K562 (cell line): ENCODE results near the gene TTYH2. TPM values are rescaled to one million over a fixed set of nuclear protein-coding genes. Genes with fewer than 3 reads are reported as not detected.

Source experiments
- ATAC-seq: fragments of 200-7000 bp; cut with Tn5 transposase; 3 replicates; pipeline ENCODE4 v1.9.1; 2020; ENCODE audit warnings: moderate library complexity
- BruUV-seq: library from RNA; stranded (reverse); fragments of 400-500 nt; replicated peaks from 2 replicates; lab custom pipeline; 2021; lab: Mats Ljungman, UMichigan
- CTCF ChIA-PET: fragments of 300-600 bp; formaldehyde crosslinking; extraction: SDS; loops from one replicate; lab custom pipeline; 2021; ENCODE audit warnings: low intra/inter-chr PET ratio; lab: Yijun Ruan, JAX
- POLR2A ChIA-PET: fragments of 300-600, 350-650 bp; sonication (Branson Sonifier 250); formaldehyde crosslinking; extraction: SDS; loops from one replicate; lab custom pipeline; 2021; ENCODE audit warnings: antibody characterized with exemption, inconsistent platforms; lab: Yijun Ruan, JAX
- DNase-seq, 4 experiments: peaks; one replicate each; pipeline versions ENCODE4 v3.0.0 to v3.0.0-alpha.2; 2011 to 2018; ENCODE audit warnings: low spot score in 3 of 4, mixed read lengths in 3 of 4; ENCODE audit errors: extremely low read depth in 1 of 4
- FAIRE-seq: peaks from 2 replicates; lab custom pipeline; 2011; peaks lifted over from hg19 to GRCh38; lab: Jason Lieb, UNC
- H2AFZ ChIP-seq: 2 replicates; pipeline ENCODE4 v1.6.0; 2011; ENCODE audit warnings: low read depth, low read length, control low read depth, inconsistent platforms
- H3K27ac ChIP-seq: fragments of 200-600 bp; 3 replicates; pipeline ENCODE4 v1.8.0; 2011; ENCODE audit warnings: low read depth, mild to moderate bottlenecking, control low read depth, inconsistent platforms, low read length, moderate library complexity, mixed read lengths; ENCODE audit errors: extremely low read depth
- H3K27me3 ChIP-seq, 2 experiments: fragments of 300-600 bp in 1 of 2; 2 replicates in 1 of 2; 3 replicates in 1 of 2; pipeline versions ENCODE4 v1.6.0 to v1.8.0; 2011; ENCODE audit warnings: inconsistent platforms in 2 of 2, low read length in 2 of 2, mild to moderate bottlenecking in 1 of 2, mixed read lengths in 1 of 2, moderate library complexity in 1 of 2; ENCODE audit not compliant: control insufficient read depth in 2 of 2, insufficient read depth in 2 of 2
- H3K36me3 ChIP-seq: fragments of 300-600 bp; 3 replicates; pipeline ENCODE4 v1.8.0; 2011; ENCODE audit warnings: mild to moderate bottlenecking, low read length, inconsistent platforms; ENCODE audit not compliant: control insufficient read depth, insufficient read depth
- H3K4me1 ChIP-seq, 2 experiments: fragments of 200-600 bp in 1 of 2; replicated peaks in 1 of 2; 2 replicates in 1 of 2; 3 replicates in 1 of 2; pipeline versions ENCODE4 v1.5.1 to v1.8.0; 2011; ENCODE audit warnings: inconsistent platforms in 2 of 2, low read length in 2 of 2, mild to moderate bottlenecking in 1 of 2, mixed read lengths in 1 of 2, moderate library complexity in 1 of 2; ENCODE audit not compliant: control insufficient read depth in 2 of 2, insufficient read depth in 2 of 2
- H3K4me2 ChIP-seq: 2 replicates; pipeline ENCODE4 v1.6.1; 2011; ENCODE audit warnings: low read length, control low read depth, inconsistent platforms, mixed read lengths; ENCODE audit not compliant: insufficient read depth
- H3K4me3 ChIP-seq: fragments of 200-600 bp; sonication (generic), shearing (Covaris generic); 2 replicates; pipeline ENCODE4 v1.5.1; 2016; ENCODE audit warnings: control low read depth, inconsistent platforms
- H3K79me2 ChIP-seq: fragments of 200-600 bp; 3 replicates; pipeline ENCODE4 v1.8.0; 2011; ENCODE audit warnings: low read length, inconsistent platforms; ENCODE audit not compliant: control insufficient read depth, insufficient read depth
- H3K9ac ChIP-seq, 2 experiments: 2 replicates each; pipeline versions ENCODE4 v1.6.0 to v1.6.1; 2011; ENCODE audit warnings: low read depth in 2 of 2, low read length in 2 of 2, control low read depth in 1 of 2, inconsistent platforms in 1 of 2, mild to moderate bottlenecking in 1 of 2, mixed read lengths in 1 of 2; ENCODE audit not compliant: insufficient read depth in 1 of 2
- H3K9me1 ChIP-seq: one replicate; pipeline ENCODE4 v1.6.0; 2011; ENCODE audit warnings: inconsistent platforms, mild to moderate bottlenecking, low read length, moderate library complexity; ENCODE audit not compliant: control insufficient read depth, insufficient read depth
- H3K9me3 ChIP-seq: replicated peaks from 2 replicates; pipeline ENCODE4 v1.5.1; 2011; ENCODE audit warnings: low read depth, low read length, inconsistent platforms; ENCODE audit not compliant: control insufficient read depth, insufficient read depth
- H4K20me1 ChIP-seq: replicated peaks from 2 replicates; pipeline ENCODE4 v1.6.1; 2011; ENCODE audit warnings: low read length, inconsistent platforms, mixed read lengths; ENCODE audit not compliant: control insufficient read depth, insufficient read depth
- EWSR1 ChIP-seq: fragments of 450-650 bp; IDR thresholded peaks from 2 replicates; pipeline ENCODE4 v1.6.1; 2018; ENCODE audit warnings: borderline replicate concordance, mild to moderate bottlenecking, low read depth, moderate library complexity; ENCODE audit not compliant: partially characterized antibody
- HDAC3 ChIP-seq: fragments of 450-650 bp; IDR thresholded peaks from 2 replicates; pipeline ENCODE4 v1.6.1; 2018; ENCODE audit warnings: borderline replicate concordance, mild to moderate bottlenecking, moderate library complexity; ENCODE audit not compliant: partially characterized antibody
- POLR2AphosphoS5 ChIP-seq: IDR thresholded peaks from 2 replicates; pipeline ENCODE4 v1.6.1; 2011; ENCODE audit warnings: mild to moderate bottlenecking, low read depth, low read length, moderate library complexity; ENCODE audit not compliant: control insufficient read depth, insufficient read depth
- PTRF ChIP-seq: fragments of 450-650 bp; IDR thresholded peaks from 2 replicates; pipeline ENCODE4 v1.6.1; 2016; ENCODE audit warnings: mild to moderate bottlenecking, missing genetic modification characterization, missing compliant biosample characterization
- SIX5 ChIP-seq, 2 experiments: IDR thresholded peaks; 2 replicates each; pipeline ENCODE4 v1.6.1; 2011; ENCODE audit warnings: low read length in 2 of 2, borderline replicate concordance in 1 of 2, low read depth in 1 of 2, mild to moderate bottlenecking in 1 of 2, moderate library complexity in 1 of 2; ENCODE audit not compliant: insufficient read depth in 1 of 2
- SNIP1 ChIP-seq: fragments of 450-650 bp; IDR thresholded peaks from 2 replicates; pipeline ENCODE4 v1.7.1; 2017; ENCODE audit warnings: low read depth, mild to moderate bottlenecking
- TCF7 ChIP-seq: sonication (generic); IDR thresholded peaks from 2 replicates; pipeline ENCODE4 v1.6.1; 2016; ENCODE audit warnings: antibody characterized with exemption, borderline replicate concordance
- ZBTB5 ChIP-seq: fragments of 450-650 bp; IDR thresholded peaks from 2 replicates; pipeline ENCODE4 v1.6.1; 2017; ENCODE audit warnings: antibody characterized with exemption
- ZNF143 ChIP-seq: sonication (generic); formaldehyde crosslinking; IDR thresholded peaks from 2 replicates; pipeline ENCODE4 v1.9.0; 2022; ENCODE audit warnings: mild to moderate bottlenecking, missing genetic modification reagents
- ZNF239 ChIP-seq: fragments of 250-450 bp; sonication (Bioruptor Pico); IDR thresholded peaks from 2 replicates; pipeline ENCODE4 v1.4.0; 2020; ENCODE audit warnings: mild to moderate bottlenecking
- ZNF668 ChIP-seq: fragments of 250-450 bp; sonication (Bioruptor Pico); IDR thresholded peaks from 2 replicates; pipeline ENCODE4 v1.8.0; 2022; ENCODE audit warnings: mild to moderate bottlenecking, inconsistent platforms
- WGBS: fragments of 100-300 bp; shearing (Covaris generic); methylation state at CpG from one replicate; pipeline ENCODE4 v1.1.6; 2016; ENCODE audit warnings: low coverage, mixed read lengths; ENCODE audit not compliant: insufficient coverage; ENCODE audit errors: missing lambda C conversion rate; 5-methylcytosine and 5-hydroxymethylcytosine counted together
- in situ Hi-C: fragments of 300-500 bp; cut with MboI; formaldehyde crosslinking; loops from 4 replicates; pipeline ENCODE4 v1.15.0; 2018; ENCODE audit warnings: inconsistent platforms, mixed read lengths
- intact Hi-C: fragments of 100-400 bp; cut with micrococcal nuclease; formaldehyde crosslinking; loops from 2 replicates; pipeline ENCODE4 v1.14.2; 2022
- polyA plus RNA-seq, 8 experiments: library from polyadenylated mRNA; depleted of rRNA in 4 of 8; stranded (reverse) in 5 of 8; unstranded in 3 of 8; fragments of >200 nt; fragmentation: Nextera tagmentation in 2 of 8; fragmentation: Illumina TruSeq in 1 of 8; extraction: Ambion mirVana in 2 of 8; extraction: Trizol in 1 of 8; gene quantifications; 2 replicates each; pipeline versions ENCODE4 v1.2.1 to v1.2.3, GENCODE V29; 2011 to 2014; ENCODE audit warnings: inconsistent platforms in 1 of 8, missing spikeins in 1 of 8
- total RNA-seq, 7 experiments: library from RNA; depleted of rRNA in 6 of 7; stranded (reverse); fragments of >200 nt in 6 of 7; fragmentation: Illumina TruSeq in 2 of 7; extraction: Trizol in 2 of 7; gene quantifications; 2 replicates each; pipeline versions ENCODE4 v1.2.1 to v1.2.3, GENCODE V29; 2011 to 2021; ENCODE audit warnings: low replicate concordance in 1 of 7
- TF ChIP-seq, protein P1 (sequence below): sonication (generic); formaldehyde crosslinking; IDR thresholded peaks from 2 replicates; pipeline ENCODE4 v1.8.1; 2023; ENCODE audit warnings: mild to moderate bottlenecking, missing genetic modification reagents, moderate library complexity

Gene TTYH2
- total and polyA plus RNA-seq, 9 of the 15 experiments (the other 6 are each of a cell fraction or from before 2014, with no cell fraction given), result 0.03 to 2.0 (median 0.91) TPM

DNA sequence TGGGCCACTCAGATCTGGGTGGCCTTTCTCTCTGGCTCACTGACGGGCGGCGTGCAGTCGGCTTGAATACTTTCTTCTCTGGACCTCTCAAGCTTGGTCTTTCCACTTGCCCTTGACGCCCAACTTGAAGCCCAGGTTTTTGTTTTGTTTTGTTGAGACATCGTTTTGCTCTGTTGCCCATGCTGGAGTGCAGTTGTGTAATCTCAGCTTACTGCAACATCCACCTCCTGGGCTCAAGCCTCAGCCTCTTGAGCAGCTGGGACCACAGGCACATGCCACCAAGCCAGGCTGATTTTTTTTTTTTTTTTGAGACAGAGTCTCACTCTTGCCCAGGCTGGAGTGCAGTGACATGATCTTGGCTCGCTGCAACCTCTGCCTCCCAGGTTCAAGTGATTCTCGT is 89.9 kb downstream of the TTYH2 start:
- peaks cover 3 to 7% of the 10 kb centered on the region in 2 experiments; a peak in 3 of 5 replicates for H3K4me1 ChIP-seq
- H2AFZ ChIP-seq, result no peak overlapping the region
- no peaks in the 10 kb centered on the region for H3K9me1 ChIP-seq
- in situ Hi-C loops (loop anchor here (5.0 kb wide), 1 partner anchor 44 kb away; no protein-coding TSS in a partner anchor), intact Hi-C loops (loop anchor here (5.0 kb wide), 1 partner anchor 299 kb away; no protein-coding TSS in a partner anchor)
- H3K36me3 ChIP-seq, result no peaks in the 10 kb centered on the region
- no peaks in the 10 kb centered on the region for H4K20me1 ChIP-seq
- 3% methylated on average over 8 of the region's 8 CpGs for WGBS
- ChIA-PET CTCF (interaction anchor here (0.8 kb wide), 1 partner anchor 57 kb away, joined by 3 read pairs; no protein-coding TSS in a partner anchor), POLR2A (interaction anchor here (0.5 to 1.4 kb wide), 3 partner anchors 16 to 274 kb away, joined by 3 to 4 read pairs (median 3); no protein-coding TSS in a partner anchor)
- H3K9ac ChIP-seq, result no peak overlapping the region; a peak in 1 of 4 replicates
- H3K4me2 ChIP-seq, result no peak overlapping the region
- no peak for FAIRE-seq
- no TSS peak for BruUV-seq
- H3K9me3 ChIP-seq, result peaks cover 3% of the 10 kb centered on the region; the same call in 1 of the 2 replicates
- H3K27ac ChIP-seq, result no peak overlapping the region
- H3K79me2 ChIP-seq, result no peaks in the 10 kb centered on the region
- no peak overlapping the region for H3K4me3 ChIP-seq
- H3K27me3 ChIP-seq, result no peaks in the 10 kb centered on the region
- ATAC-seq, result no peak
- no peak for DNase-seq
- no peak for TF ChIP-seq SIX5 (IDR thresholded peaks at IDR 0.05; ENCODE audit: borderline replicate concordance in 1 of 2, insufficient read depth in 1 of 2, low read depth in 1 of 2, low read length in 2 of 2)

DNA sequence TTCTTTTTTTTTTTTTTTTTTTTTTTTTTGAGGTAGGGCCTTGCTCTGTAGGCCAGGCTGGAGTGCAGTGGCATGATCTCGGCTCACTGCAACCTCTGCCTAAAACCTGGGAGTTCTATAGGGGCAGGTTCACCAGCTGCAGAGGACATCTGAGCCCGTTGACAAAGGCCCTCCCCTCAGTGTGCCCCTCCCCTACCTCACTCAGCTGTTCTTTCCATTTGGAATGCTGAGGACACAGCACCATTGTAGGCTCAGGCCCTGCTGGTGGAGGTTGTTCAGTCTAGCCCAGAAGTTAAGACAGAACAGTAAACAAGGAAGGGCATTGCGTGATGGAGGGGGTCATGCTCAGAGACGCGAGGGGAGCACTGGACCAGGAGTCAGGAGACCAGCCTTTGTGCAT is 90.8 kb downstream of the TTYH2 start:
- no peak for FAIRE-seq
- no TSS peak for BruUV-seq
- TF ChIP-seq ZBTB5, result no peak
- no peak for TF ChIP-seq ZNF239
- no peak for TF ChIP-seq SNIP1
- TF ChIP-seq HDAC3, result no peak
- TF ChIP-seq ZNF143 (CRISPR knock-in tag), result no peak
- TF ChIP-seq, protein P1, sequence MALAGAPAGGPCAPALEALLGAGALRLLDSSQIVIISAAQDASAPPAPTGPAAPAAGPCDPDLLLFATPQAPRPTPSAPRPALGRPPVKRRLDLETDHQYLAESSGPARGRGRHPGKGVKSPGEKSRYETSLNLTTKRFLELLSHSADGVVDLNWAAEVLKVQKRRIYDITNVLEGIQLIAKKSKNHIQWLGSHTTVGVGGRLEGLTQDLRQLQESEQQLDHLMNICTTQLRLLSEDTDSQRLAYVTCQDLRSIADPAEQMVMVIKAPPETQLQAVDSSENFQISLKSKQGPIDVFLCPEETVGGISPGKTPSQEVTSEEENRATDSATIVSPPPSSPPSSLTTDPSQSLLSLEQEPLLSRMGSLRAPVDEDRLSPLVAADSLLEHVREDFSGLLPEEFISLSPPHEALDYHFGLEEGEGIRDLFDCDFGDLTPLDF, result no peak
- no peak for TF ChIP-seq POLR2AphosphoS5
- no peak for TF ChIP-seq TCF7
- TF ChIP-seq PTRF (tag), result no peak
- no peak for TF ChIP-seq EWSR1
- TF ChIP-seq ZNF668, result no peak

More for the DNA sequence above, 90.8 kb downstream of the TTYH2 start:
- peaks cover 3% of the 10 kb centered on the region; the same call in 1 of the 2 replicates for H3K9me3 ChIP-seq
- ChIA-PET POLR2A (interaction anchor here (0.7 to 1.4 kb wide), 2 partner anchors 16 to 33 kb away, joined by 3 to 4 read pairs; no protein-coding TSS in a partner anchor), CTCF (no interaction called here)
- H3K79me2 ChIP-seq, result no peaks in the 10 kb centered on the region
- in situ Hi-C loops (loop anchor here (5.0 kb wide), 1 partner anchor 43 kb away; no protein-coding TSS in a partner anchor), intact Hi-C loops (loop anchor here (5.0 kb wide), 1 partner anchor 298 kb away; no protein-coding TSS in a partner anchor)
- H3K4me1 ChIP-seq, result peaks cover 0 to 9% of the 10 kb centered on the region in 2 experiments; a peak in 2 of 5 replicates
- no peaks in the 10 kb centered on the region for H3K36me3 ChIP-seq
- no peak overlapping the region for H2AFZ ChIP-seq
- 2% methylated on average over 5 of the region's 5 CpGs for WGBS
- ATAC-seq (no peak), DNase-seq (no peak)
- H3K9me1 ChIP-seq, result no peaks in the 10 kb centered on the region
- no peak overlapping the region for H3K9ac ChIP-seq
- H3K4me3 ChIP-seq, result no peak overlapping the region
- no peaks in the 10 kb centered on the region for H4K20me1 ChIP-seq
- peaks cover 0 to 3% of the 10 kb centered on the region in 2 experiments; a peak in 2 of 5 replicates for H3K27me3 ChIP-seq
- H3K27ac ChIP-seq, result no peak overlapping the region
- H3K4me2 ChIP-seq, result no peak overlapping the region
